Endothelial cell of umbilical vein (primary cell): Measurements from ENCODE around the gene PRR7. TPM values are rescaled to one million over a fixed set of nuclear protein-coding genes. Genes with fewer than 3 reads are reported as not detected.

Source experiments
- BruUV-seq: library from RNA; stranded (reverse); fragments of 400-500 nt; replicated peaks from 2 replicates; lab custom pipeline; 2021; lab: Mats Ljungman, UMichigan
- CTCF ChIA-PET: fragments of 300-600, 350-600 bp; sonication (Branson Sonifier 250); formaldehyde crosslinking; loops from one replicate; lab custom pipeline; 2021; ENCODE audit warnings: antibody characterized with exemption, inconsistent platforms; lab: Charles Lee
- POLR2A ChIA-PET: fragments of 300-600, 350-600 bp; sonication (Branson Sonifier 250); formaldehyde crosslinking; loops from one replicate; lab custom pipeline; 2021; ENCODE audit warnings: antibody characterized with exemption, inconsistent platforms; lab: Charles Lee
- DNase-seq: peaks from one replicate; pipeline ENCODE4 v3.0.0-alpha.2; 2011; ENCODE audit warnings: low read depth, low spot score
- FAIRE-seq: peaks from 2 replicates; lab custom pipeline; 2011; peaks lifted over from hg19 to GRCh38; lab: Jason Lieb, UNC
- H2AFZ ChIP-seq: 2 replicates; pipeline ENCODE4 v1.6.0; 2012; ENCODE audit warnings: low read depth, low read length, control low read depth, inconsistent platforms
- H3K27ac ChIP-seq: 2 replicates; pipeline ENCODE4 v1.5.1; 2011; ENCODE audit warnings: low read depth, mild to moderate bottlenecking, control low read depth, low read length, moderate library complexity; ENCODE audit not compliant: insufficient read depth
- H3K27me3 ChIP-seq, 2 experiments: 2 replicates each; pipeline versions ENCODE4 v1.6.0 to v1.6.1; 2011; ENCODE audit warnings: low read length in 2 of 2, mixed read lengths in 1 of 2; ENCODE audit not compliant: control insufficient read depth in 2 of 2, insufficient read depth in 2 of 2
- H3K36me3 ChIP-seq, 2 experiments: 2 replicates in 1 of 2; 3 replicates in 1 of 2; pipeline ENCODE4 v1.5.1; 2011; ENCODE audit warnings: low read length in 2 of 2, mild to moderate bottlenecking in 1 of 2, moderate library complexity in 1 of 2; ENCODE audit not compliant: control insufficient read depth in 2 of 2, insufficient read depth in 2 of 2; ENCODE audit errors: extremely low read depth in 1 of 2
- H3K4me1 ChIP-seq: 3 replicates; pipeline ENCODE4 v1.5.1; 2011; ENCODE audit warnings: mild to moderate bottlenecking, low read length; ENCODE audit not compliant: control insufficient read depth, insufficient read depth; ENCODE audit errors: extremely low read depth
- H3K4me2 ChIP-seq: 2 replicates; pipeline ENCODE4 v1.6.1; 2011; ENCODE audit warnings: low read length, control low read depth, mixed read lengths; ENCODE audit not compliant: insufficient read depth
- H3K4me3 ChIP-seq, 3 experiments: fragments of 200-600 bp in 1 of 3; sonication (generic), shearing (Covaris generic) in 1 of 3; replicated peaks in 1 of 3; 2 replicates each; pipeline ENCODE4 v1.5.1; 2011 to 2016; ENCODE audit warnings: control low read depth in 3 of 3, low read length in 3 of 3, mild to moderate bottlenecking in 2 of 3, inconsistent platforms in 1 of 3, low read depth in 1 of 3, moderate library complexity in 1 of 3; ENCODE audit not compliant: insufficient read depth in 1 of 3
- H3K79me2 ChIP-seq: 2 replicates; pipeline ENCODE4 v1.6.0; 2012; ENCODE audit warnings: low read length, inconsistent platforms; ENCODE audit not compliant: control insufficient read depth, insufficient read depth
- H3K9ac ChIP-seq: replicated peaks from 2 replicates; pipeline ENCODE3; 2011; ENCODE audit warnings: low read length, control low read depth; ENCODE audit not compliant: insufficient read depth; ENCODE audit errors: extremely low read depth
- H3K9me1 ChIP-seq: replicated peaks from 3 replicates; pipeline ENCODE4 v1.6.0; 2011; ENCODE audit warnings: mild to moderate bottlenecking, low read length; ENCODE audit not compliant: control insufficient read depth, insufficient read depth; ENCODE audit errors: extremely low read depth
- H3K9me3 ChIP-seq: replicated peaks from 2 replicates; pipeline ENCODE4 v1.5.1; 2012; ENCODE audit warnings: low read length, inconsistent platforms; ENCODE audit not compliant: control insufficient read depth, insufficient read depth
- H4K20me1 ChIP-seq: replicated peaks from 2 replicates; pipeline ENCODE3; 2011; ENCODE audit warnings: mild to moderate bottlenecking, low read length; ENCODE audit not compliant: control insufficient read depth, insufficient read depth; ENCODE audit errors: extremely low read depth
- CTCF ChIP-seq, 2 donors: IDR thresholded peaks; 1 replicate in 1 of 2; 2 replicates in 1 of 2; pipeline ENCODE4 v1.5.1; 2011; ENCODE audit warnings: low read length in 2 of 2, mild to moderate bottlenecking in 2 of 2, moderate library complexity in 2 of 2, control low read depth in 1 of 2, inconsistent platforms in 1 of 2, low read depth in 1 of 2; ENCODE audit not compliant: insufficient read depth in 1 of 2; ENCODE audit errors: extremely low read depth in 1 of 2
- EZH2 ChIP-seq: IDR thresholded peaks from 2 replicates; pipeline ENCODE4 v1.6.1; 2012; ENCODE audit warnings: borderline replicate concordance, low read depth, mild to moderate bottlenecking, moderate library complexity, low read length, inconsistent platforms; ENCODE audit not compliant: severe bottlenecking
- FOS ChIP-seq: IDR thresholded peaks from 2 replicates; pipeline ENCODE4 v1.6.1; 2011; ENCODE audit warnings: mild to moderate bottlenecking, low read length, moderate library complexity, borderline replicate concordance; ENCODE audit not compliant: insufficient read depth
- GATA2 ChIP-seq: IDR thresholded peaks from 2 replicates; pipeline ENCODE4 v1.7.0; 2011; ENCODE audit warnings: low read depth, mild to moderate bottlenecking, moderate library complexity, mixed read lengths, low read length; ENCODE audit not compliant: insufficient read length, insufficient read depth
- JUN ChIP-seq: IDR thresholded peaks from 2 replicates; pipeline ENCODE4 v1.6.1; 2011; ENCODE audit warnings: borderline replicate concordance, low read depth; ENCODE audit not compliant: insufficient read length, insufficient read depth
- MYC ChIP-seq: IDR thresholded peaks from one replicate; pipeline ENCODE4 v1.6.1; 2011; ENCODE audit warnings: mild to moderate bottlenecking, low read depth, low read length
- POLR2A ChIP-seq: IDR thresholded peaks from 2 replicates; pipeline ENCODE4 v1.6.1; 2012; ENCODE audit warnings: low read depth, mild to moderate bottlenecking, control low read depth, low read length
- POLR2AphosphoS5 ChIP-seq: IDR thresholded peaks from 2 replicates; pipeline ENCODE4 v1.6.1; 2012; ENCODE audit warnings: low read depth, mild to moderate bottlenecking, control low read depth, low read length, moderate library complexity; ENCODE audit not compliant: insufficient read depth
- dilution Hi-C: fragments of 300-500 bp; cut with MboI; formaldehyde crosslinking; loops from one replicate; pipeline ENCODE4 v1.15.0; 2019; ENCODE audit warnings: low sequenced_read_pairs; ENCODE audit not compliant: extremely low pct_ligation_motif_present
- intact Hi-C: fragments of 100-400 bp; cut with micrococcal nuclease; formaldehyde crosslinking; loops from one replicate; pipeline ENCODE4 v1.10.0; 2022
- polyA plus RNA-seq, 4 experiments: library from polyadenylated mRNA; depleted of rRNA in 3 of 4; stranded (reverse) in 3 of 4; unstranded in 1 of 4; fragments of >200 nt; gene quantifications; 2 replicates each; pipeline versions ENCODE4 v1.2.1 to v1.2.3, GENCODE V29; 2011 to 2012; ENCODE audit warnings: missing spikeins in 1 of 4
- total RNA-seq: library from RNA; stranded (reverse); gene quantifications from 2 replicates; pipeline ENCODE4 v1.2.3, GENCODE V29; 2021
- TF ChIP-seq, protein P1 (sequence below): IDR thresholded peaks from 2 replicates; pipeline ENCODE4 v1.6.1; 2011; ENCODE audit not compliant: insufficient read depth, insufficient read length

PRR7 gene
- total and polyA plus RNA-seq, 2 donors (not counting 3 experiments of a cell fraction or from before 2014, with no cell fraction given) = 6.5 to 6.6 TPM

DNA sequence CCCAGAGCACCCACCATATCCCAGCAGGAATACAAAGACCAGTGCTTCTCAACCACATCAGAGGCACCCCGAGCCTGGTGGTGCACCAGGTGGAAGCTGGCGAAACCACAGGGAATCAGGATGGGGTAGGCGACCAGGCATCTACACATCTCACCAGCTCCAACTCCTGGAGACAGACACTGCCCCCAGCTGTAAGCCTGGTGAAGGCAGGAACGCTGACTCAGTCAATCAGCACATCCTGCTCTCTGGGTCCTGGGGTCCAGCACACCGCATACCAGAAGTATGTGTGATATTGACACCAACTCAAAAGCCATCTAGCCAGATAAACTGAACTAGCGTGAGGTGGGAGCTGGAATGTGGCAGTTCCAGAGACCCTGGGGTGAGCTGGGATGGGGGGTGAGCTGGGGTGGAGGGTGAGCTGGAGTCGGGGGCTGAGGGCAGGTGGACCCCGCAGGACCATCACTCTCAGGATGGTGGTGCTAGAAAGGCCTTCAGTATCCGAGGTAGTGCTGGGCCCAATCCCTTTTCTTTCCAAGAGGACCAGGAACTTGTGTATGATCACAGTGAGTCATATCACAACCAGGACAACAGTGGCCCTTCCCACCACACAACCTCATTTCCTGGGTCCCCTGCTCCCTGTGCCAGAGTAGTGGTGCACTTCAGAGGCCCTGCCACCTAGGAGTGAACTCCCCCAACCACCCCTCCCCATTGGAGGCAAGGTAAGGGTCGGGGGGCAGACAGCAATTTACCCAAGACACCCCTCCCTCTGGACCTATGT is 24.3 kb downstream of the PRR7 start:
- TSS peak; percentile 10 for BruUV-seq
- no peaks in the 10 kb centered on the region for H3K9me1 ChIP-seq
- H3K27ac ChIP-seq = peak overlapping the region; percentile 10
- dilution Hi-C loops = no loop called here
- DNase-seq = no peak
- ChIA-PET CTCF (interaction anchor here (1.4 to 4.5 kb wide), 8 partner anchors 8 to 67 kb away, joined by 3 to 57 read pairs (median 6); no protein-coding TSS in a partner anchor), POLR2A (interaction anchor here (0.6 to 1.3 kb wide), 2 partner anchors 12 to 25 kb away, joined by 4 read pairs; no protein-coding TSS in a partner anchor)
- no peaks in the 10 kb centered on the region for H4K20me1 ChIP-seq
- peak; percentile 68 for FAIRE-seq
- no peak overlapping the region for H3K4me3 ChIP-seq
- no peak overlapping the region for H3K9ac ChIP-seq
- peak overlapping the region; percentile 77 for H3K4me2 ChIP-seq
- intact Hi-C loops = loop anchor here (10.0 kb wide), 1 partner anchor 1026 kb away; the partner anchor contains the start of gene FAF2
- peaks cover 49% of the 10 kb centered on the region for H3K79me2 ChIP-seq
- no peaks in the 10 kb centered on the region for H3K27me3 ChIP-seq
- no peaks in the 10 kb centered on the region for H3K9me3 ChIP-seq
- peaks cover 12 to 27% of the 10 kb centered on the region in 2 experiments for H3K36me3 ChIP-seq
- peaks cover 31% of the 10 kb centered on the region for H3K4me1 ChIP-seq
- no peak overlapping the region for H2AFZ ChIP-seq
- TF ChIP-seq FOS (no peak), POLR2AphosphoS5 (peak; percentile 9)

- H3K9me3 ChIP-seq = no peaks in the 10 kb centered on the region
- peak overlapping the region; percentile 58 to 82 (median 72) for H3K4me3 ChIP-seq
- no peaks in the 10 kb centered on the region for H4K20me1 ChIP-seq
- TF ChIP-seq MYC (no peak), GATA2 (no peak), POLR2AphosphoS5 (no peak), POLR2A (no peak), FOS (no peak), CTCF (IDR thresholded peaks at IDR 0.05; ENCODE audit: extremely low read depth in 1 of 2, insufficient read depth in 1 of 2, low read depth in 1 of 2, low read length in 2 of 2) (no peak), EZH2 (no peak), JUN (no peak)
- TF ChIP-seq, protein P1, sequence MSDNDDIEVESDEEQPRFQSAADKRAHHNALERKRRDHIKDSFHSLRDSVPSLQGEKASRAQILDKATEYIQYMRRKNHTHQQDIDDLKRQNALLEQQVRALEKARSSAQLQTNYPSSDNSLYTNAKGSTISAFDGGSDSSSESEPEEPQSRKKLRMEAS = no peak
- intact Hi-C loops (loop anchor here (1.0 to 10.0 kb wide), 3 partner anchors 9 to 1027 kb away; partner anchors contain the start of gene FAF2), dilution Hi-C loops (no loop called here)
- peak overlapping the region; percentile 77 for H3K4me2 ChIP-seq
- H3K9ac ChIP-seq = peak overlapping the region; percentile 77
- H3K36me3 ChIP-seq = peaks cover 3 to 20% of the 10 kb centered on the region in 2 experiments
- no peak for DNase-seq
- H3K9me1 ChIP-seq = no peaks in the 10 kb centered on the region
- H3K4me1 ChIP-seq = peaks cover 31% of the 10 kb centered on the region
- peaks cover 49% of the 10 kb centered on the region for H3K79me2 ChIP-seq
- H3K27ac ChIP-seq = peak overlapping the region; percentile 10
- no TSS peak for BruUV-seq
- no peaks in the 10 kb centered on the region for H3K27me3 ChIP-seq
- peak; percentile 49 for FAIRE-seq
- no peak overlapping the region for H2AFZ ChIP-seq
- ChIA-PET CTCF (interaction anchor here (0.9 to 4.5 kb wide), 9 partner anchors 9 to 68 kb away, joined by 3 to 57 read pairs (median 6); no protein-coding TSS in a partner anchor), POLR2A (interaction anchor here (0.6 to 1.5 kb wide), 5 partner anchors 9 to 25 kb away, joined by 3 to 5 read pairs (median 4); no protein-coding TSS in a partner anchor)
Observed at GRCh38 chr5:177471610-177472356, 25.2 kb downstream of the PRR7 start.
